ENCODE results near the gene SLC13A2.

DNA sequence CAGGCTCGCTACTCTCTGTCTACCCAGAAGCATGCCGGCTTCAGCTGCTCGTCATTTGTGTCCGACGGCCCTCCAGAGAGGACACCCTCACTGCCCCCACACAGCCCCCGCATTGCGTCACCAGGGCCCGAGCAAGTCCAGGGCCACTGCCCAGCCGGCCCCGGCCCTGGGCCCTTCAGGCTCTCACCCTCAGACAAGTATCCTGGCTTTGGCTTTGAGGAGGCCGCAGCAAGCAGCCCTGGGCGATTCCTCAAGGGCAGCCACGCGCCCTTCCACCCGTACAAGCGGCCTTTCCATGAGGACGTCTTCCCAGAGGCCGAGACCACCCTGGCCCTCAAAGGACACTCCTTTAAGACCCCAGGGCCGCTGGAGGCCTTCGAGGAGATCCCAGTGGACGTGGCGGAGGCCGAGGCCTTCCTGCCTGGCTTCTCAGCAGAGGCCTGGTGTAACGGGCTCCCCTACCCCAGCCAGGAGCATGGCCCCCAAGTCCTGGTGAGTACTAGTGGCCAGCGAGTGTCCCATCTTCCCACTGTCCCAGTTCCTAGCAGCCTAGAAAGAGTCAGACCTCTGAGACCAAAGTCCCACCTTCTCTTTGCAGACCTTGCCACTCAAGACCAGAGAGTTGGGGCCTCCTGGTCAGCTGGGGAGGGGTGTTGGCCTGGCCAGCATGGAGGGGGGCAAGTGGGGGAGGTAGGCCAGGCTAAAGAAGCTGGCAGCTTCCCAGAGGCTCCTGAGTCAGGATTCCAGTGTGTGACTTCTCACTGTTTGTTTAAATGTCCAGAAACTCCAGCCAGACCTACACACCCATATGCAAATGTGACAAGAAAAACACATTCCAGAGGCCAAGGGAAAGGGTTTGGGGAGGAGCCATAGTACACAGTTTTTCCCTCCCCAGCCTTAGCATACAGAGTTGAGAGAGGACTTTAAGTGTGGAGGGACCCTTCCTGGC, 51.3 kb downstream of the SLC13A2 start:
- peak in 1 of 2 donors; percentile 11 for TF ChIP-seq POLR2A (IDR thresholded peaks at IDR 0.05)
- TF ChIP-seq, protein P1, sequence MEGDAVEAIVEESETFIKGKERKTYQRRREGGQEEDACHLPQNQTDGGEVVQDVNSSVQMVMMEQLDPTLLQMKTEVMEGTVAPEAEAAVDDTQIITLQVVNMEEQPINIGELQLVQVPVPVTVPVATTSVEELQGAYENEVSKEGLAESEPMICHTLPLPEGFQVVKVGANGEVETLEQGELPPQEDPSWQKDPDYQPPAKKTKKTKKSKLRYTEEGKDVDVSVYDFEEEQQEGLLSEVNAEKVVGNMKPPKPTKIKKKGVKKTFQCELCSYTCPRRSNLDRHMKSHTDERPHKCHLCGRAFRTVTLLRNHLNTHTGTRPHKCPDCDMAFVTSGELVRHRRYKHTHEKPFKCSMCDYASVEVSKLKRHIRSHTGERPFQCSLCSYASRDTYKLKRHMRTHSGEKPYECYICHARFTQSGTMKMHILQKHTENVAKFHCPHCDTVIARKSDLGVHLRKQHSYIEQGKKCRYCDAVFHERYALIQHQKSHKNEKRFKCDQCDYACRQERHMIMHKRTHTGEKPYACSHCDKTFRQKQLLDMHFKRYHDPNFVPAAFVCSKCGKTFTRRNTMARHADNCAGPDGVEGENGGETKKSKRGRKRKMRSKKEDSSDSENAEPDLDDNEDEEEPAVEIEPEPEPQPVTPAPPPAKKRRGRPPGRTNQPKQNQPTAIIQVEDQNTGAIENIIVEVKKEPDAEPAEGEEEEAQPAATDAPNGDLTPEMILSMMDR (IDR thresholded peaks at IDR 0.05) = no peak
